Heart left ventricle (tissue), 13 donors: ENCODE measurements around the gene RBM20.

ENCODE experiments used
- POLR2A ChIP-seq, 2 donors: fragments of 450-650 bp; IDR thresholded peaks; one replicate each; pipeline ENCODE4 v1.6.1; 2017; ENCODE audit warnings: antibody characterized with exemption in 2 of 2, mild to moderate bottlenecking in 2 of 2, moderate library complexity in 2 of 2
- TF ChIP-seq, protein P1 (sequence below), 12 donors: fragments of 200-600 bp; sonication (generic) in 4 of 12; IDR thresholded peaks; one replicate each; pipeline versions ENCODE4 v1.5.0 to v1.8.0; 2018 to 2022; ENCODE audit warnings: antibody characterized with exemption in 12 of 12, mild to moderate bottlenecking in 5 of 12
- donor health status: ischemic (EF 13 %, LVEDD 7.1; RV severe dilation, severe dysfunction).
- donor health status: DM: no; HTN: yes; CAD: no.
- donor health status: DM: no; HTN: no; CAD: no.
- donor health status: ischemic (EF 25% LVEDD 6.9; RV normal size, moderate dysfunction).
- donor health status: ischemic (EF 25% LVEDD 5.7; RV mildly dilated, moderate dysfunction).
- donor health status: ischemic (EF 35%, LVEDD 5.7; RV mildly dilated, moderate dysfunction).
- donor health status: nonischemic (EF 11% LVEDD 7.7; RV severe dilation, severe dysfunction).
- donor health status: DM: yes; HTN: yes; CAD: no.
- donor health status: PGD.
- donor health status: ischemic (EF 29% LVEDD 5.4; RV normal size, mild dysfunction).
- donor health status: nonischemic (EF 23%, LVEDD 6.1; RV moderate dilation, normal function).

- TF ChIP-seq POLR2A (IDR thresholded peaks at IDR 0.05), result no peak
- TF ChIP-seq, protein P1, sequence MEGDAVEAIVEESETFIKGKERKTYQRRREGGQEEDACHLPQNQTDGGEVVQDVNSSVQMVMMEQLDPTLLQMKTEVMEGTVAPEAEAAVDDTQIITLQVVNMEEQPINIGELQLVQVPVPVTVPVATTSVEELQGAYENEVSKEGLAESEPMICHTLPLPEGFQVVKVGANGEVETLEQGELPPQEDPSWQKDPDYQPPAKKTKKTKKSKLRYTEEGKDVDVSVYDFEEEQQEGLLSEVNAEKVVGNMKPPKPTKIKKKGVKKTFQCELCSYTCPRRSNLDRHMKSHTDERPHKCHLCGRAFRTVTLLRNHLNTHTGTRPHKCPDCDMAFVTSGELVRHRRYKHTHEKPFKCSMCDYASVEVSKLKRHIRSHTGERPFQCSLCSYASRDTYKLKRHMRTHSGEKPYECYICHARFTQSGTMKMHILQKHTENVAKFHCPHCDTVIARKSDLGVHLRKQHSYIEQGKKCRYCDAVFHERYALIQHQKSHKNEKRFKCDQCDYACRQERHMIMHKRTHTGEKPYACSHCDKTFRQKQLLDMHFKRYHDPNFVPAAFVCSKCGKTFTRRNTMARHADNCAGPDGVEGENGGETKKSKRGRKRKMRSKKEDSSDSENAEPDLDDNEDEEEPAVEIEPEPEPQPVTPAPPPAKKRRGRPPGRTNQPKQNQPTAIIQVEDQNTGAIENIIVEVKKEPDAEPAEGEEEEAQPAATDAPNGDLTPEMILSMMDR (IDR thresholded peaks at IDR 0.05), result no peak
Measured at GRCh38 chr10:110815354-110816004, 171.3 kb downstream of the RBM20 start.
